ENCODE results near the gene UNC13C.

DNA sequence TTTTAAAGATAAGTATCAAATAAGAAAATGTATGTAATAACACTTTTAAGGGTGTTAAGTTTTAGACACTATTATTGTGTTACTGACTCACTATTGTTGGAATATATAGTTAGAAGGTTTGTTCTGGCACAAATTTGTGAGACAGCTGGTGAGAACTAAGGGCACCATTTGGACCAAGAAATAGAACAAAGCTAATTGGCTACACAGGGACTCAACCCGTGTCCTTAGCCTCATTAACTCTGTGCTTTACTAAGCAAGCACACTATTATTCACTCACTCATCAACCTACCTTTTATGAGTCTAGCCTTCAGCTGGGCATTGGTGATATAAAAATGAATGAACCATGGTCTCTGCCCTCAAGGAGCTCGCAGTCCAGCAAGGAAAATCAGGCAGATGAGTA is 4.1 kb upstream of the UNC13C start:
- TF ChIP-seq, protein P1, sequence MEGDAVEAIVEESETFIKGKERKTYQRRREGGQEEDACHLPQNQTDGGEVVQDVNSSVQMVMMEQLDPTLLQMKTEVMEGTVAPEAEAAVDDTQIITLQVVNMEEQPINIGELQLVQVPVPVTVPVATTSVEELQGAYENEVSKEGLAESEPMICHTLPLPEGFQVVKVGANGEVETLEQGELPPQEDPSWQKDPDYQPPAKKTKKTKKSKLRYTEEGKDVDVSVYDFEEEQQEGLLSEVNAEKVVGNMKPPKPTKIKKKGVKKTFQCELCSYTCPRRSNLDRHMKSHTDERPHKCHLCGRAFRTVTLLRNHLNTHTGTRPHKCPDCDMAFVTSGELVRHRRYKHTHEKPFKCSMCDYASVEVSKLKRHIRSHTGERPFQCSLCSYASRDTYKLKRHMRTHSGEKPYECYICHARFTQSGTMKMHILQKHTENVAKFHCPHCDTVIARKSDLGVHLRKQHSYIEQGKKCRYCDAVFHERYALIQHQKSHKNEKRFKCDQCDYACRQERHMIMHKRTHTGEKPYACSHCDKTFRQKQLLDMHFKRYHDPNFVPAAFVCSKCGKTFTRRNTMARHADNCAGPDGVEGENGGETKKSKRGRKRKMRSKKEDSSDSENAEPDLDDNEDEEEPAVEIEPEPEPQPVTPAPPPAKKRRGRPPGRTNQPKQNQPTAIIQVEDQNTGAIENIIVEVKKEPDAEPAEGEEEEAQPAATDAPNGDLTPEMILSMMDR (IDR thresholded peaks at IDR 0.05) = no peak
- TF ChIP-seq POLR2A (IDR thresholded peaks at IDR 0.05) = no peak
